HG03060 (cell line): ENCODE data around the gene PCDHGA3.
"Not testable (repeated sequence)": the region's sequence is repeated elsewhere in the genome, so short reads cannot be mapped to it uniquely, and the experiment has no call there.

Source experiments
- ATAC-seq: cut with Tn5 transposase; IDR thresholded peaks from one replicate; pipeline ENCODE4 v1.9.1; 2021; ENCODE audit warnings: low read depth, moderate number of reproducible peaks; ENCODE audit not compliant: unreplicated experiment

The PCDHGA3 gene

DNA sequence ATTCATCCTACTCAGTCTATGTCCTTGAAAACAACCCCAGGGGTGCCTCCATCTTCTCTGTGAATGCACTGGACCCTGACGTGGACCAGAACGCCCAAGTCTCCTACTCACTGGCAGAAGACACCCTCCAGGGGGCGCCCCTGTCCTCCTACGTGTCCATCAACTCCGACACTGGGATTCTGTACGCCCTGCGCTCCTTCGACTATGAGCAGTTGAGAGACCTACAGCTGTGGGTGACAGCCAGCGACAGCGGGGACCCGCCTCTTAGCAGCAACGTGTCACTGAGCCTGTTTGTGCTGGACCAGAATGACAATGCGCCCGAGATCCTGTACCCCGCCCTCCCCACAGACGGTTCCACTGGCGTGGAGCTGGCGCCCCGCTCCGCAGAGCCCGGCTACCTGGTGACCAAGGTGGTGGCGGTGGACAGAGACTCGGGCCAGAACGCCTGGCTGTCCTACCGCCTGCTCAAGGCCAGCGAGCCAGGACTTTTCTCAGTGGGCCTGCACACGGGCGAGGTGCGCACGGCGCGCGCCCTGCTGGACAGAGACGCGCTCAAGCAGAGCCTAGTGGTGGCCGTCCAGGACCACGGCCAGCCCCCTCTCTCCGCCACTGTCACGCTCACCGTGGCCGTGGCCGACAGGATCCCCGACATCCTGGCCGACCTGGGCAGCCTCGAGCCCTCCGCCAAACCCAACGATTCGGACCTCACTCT, 32.0 kb downstream of the PCDHGA3 start:
- not testable (repeated sequence) for ATAC-seq

DNA sequence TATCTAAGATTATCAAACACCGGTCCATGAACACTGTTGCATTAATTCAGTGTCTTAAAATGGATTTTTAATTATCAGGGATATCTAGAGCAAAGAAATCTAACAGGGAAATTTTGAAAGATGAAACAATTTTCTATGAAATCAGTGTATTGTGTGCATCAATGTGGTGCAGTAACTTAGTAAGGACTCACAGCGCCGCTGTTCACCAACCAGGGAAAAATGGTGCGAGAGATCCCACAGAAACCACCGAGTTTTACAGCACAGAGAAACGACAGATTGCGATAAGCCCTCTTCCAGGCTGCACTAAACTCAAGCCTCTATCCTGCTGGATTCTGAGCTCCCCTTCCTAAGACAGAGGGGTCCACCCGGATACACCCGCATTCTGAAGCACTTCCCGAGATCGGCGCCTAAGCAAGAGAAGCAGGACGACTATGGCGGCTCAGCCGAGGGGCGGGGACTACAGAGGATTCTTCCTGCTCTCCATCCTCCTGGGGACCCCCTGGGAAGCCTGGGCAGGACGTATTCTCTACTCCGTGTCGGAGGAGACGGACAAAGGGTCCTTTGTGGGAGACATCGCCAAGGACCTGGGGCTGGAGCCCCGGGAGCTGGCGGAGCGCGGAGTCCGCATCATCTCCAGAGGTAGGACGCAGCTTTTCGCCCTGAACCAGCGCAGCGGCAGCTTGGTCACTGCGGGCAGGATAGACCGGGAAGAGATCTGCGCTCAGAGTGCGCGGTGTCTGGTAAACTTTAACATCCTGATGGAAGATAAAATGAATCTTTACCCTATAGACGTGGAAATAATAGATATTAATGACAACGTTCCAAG, 39.1 kb downstream of the PCDHGA3 start, which contains the start of gene PCDHGA7:
TSS of gene PCDHGA7 (plus strand) at position 274 of the 826 bp plus-strand sequence. CDS start at position 432, 158 bp downstream.
- no peak for ATAC-seq

DNA sequence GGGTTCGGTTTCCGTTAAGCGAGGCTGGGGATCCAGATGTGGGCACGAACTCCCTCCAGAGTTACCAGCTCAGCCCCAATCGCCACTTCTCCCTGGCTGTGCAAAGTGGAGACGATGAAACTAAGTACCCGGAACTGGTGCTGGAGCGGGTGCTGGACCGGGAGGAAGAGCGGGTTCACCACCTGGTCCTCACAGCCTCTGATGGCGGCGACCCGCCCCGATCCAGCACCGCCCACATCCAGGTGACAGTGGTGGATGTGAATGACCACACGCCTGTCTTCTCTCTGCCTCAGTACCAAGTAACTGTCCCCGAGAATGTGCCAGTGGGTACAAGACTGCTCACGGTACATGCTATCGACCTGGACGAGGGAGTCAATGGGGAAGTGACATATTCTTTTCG, 39.7 kb downstream of the PCDHGA3 start:
- no peak for ATAC-seq

DNA sequence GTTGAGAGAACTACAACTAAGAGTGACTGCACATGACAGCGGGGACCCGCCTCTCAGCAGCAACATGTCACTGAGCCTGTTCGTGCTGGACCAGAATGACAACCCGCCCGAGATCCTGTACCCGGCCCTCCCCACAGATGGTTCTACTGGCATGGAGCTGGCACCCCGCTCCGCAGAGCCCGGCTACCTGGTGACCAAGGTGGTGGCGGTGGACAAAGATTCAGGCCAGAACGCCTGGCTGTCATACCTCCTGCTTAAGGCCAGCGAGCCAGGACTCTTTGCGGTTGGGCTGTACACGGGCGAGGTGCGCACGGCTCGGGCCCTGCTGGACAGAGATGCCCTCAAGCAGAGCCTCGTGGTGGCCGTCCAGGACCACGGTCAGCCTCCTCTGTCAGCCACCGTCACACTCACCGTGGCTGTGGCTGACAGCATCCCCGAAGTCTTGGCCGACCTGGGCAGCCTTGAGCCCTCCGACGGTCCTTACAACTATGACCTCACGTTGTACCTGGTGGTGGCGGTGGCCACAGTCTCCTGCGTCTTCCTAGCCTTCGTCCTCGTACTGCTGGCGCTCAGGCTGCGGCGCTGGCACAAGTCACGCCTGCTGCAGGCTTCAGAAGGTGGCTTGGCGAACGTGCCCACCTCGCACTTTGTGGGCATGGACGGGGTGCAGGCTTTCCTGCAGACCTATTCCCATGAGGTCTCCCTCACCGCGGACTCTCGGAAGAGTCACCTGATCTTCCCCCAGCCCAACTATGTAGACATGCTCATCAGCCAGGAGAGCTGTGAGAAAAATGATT, 41.0 kb downstream of the PCDHGA3 start:
- no peak for ATAC-seq

DNA sequence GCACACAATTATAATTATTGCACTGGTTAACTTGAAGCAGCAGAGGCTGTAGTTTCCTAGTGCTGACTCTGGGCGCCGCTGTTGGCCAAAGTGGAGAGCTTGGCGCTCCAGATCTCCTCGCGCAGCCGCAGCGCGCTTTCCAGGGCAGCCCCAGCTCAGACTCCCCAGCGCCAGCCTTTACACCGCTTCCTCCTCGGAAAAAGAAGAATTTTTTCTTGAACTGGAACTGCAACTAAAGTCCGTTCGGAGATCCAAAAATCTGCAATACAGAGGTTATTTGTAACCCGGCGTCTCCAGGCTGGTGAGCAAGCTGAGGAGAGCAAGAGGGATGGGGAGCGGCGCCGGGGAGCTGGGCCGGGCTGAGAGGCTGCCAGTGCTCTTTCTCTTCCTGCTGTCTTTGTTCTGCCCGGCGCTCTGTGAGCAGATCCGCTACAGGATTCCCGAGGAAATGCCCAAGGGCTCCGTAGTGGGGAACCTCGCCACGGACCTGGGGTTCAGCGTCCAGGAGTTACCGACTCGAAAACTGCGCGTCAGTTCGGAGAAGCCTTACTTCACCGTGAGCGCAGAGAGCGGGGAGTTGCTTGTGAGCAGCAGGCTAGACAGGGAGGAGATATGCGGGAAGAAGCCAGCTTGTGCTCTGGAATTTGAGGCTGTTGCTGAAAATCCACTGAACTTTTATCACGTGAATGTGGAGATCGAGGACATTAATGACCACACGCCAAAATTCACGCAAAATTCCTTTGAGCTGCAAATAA, 44.1 kb downstream of the PCDHGA3 start, which contains the start of gene PCDHGB4:
TSS of gene PCDHGB4 (plus strand) at position 142 of the 755 bp plus-strand sequence. CDS start at position 329, 187 bp downstream.
- ATAC-seq, result not testable (repeated sequence)

DNA sequence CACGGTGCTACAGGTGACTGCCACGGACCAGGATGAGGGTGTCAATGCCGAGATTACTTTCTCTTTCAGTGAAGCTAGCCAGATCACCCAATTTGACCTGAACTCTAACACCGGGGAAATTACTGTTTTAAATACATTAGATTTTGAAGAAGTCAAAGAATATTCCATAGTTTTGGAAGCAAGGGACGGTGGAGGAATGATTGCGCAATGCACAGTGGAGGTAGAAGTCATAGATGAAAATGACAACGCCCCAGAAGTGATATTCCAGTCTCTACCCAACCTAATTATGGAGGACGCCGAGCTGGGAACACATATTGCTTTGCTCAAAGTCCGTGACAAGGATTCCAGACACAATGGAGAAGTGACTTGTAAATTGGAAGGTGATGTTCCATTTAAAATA, 45.0 kb downstream of the PCDHGA3 start:
- ATAC-seq, result no peak

DNA sequence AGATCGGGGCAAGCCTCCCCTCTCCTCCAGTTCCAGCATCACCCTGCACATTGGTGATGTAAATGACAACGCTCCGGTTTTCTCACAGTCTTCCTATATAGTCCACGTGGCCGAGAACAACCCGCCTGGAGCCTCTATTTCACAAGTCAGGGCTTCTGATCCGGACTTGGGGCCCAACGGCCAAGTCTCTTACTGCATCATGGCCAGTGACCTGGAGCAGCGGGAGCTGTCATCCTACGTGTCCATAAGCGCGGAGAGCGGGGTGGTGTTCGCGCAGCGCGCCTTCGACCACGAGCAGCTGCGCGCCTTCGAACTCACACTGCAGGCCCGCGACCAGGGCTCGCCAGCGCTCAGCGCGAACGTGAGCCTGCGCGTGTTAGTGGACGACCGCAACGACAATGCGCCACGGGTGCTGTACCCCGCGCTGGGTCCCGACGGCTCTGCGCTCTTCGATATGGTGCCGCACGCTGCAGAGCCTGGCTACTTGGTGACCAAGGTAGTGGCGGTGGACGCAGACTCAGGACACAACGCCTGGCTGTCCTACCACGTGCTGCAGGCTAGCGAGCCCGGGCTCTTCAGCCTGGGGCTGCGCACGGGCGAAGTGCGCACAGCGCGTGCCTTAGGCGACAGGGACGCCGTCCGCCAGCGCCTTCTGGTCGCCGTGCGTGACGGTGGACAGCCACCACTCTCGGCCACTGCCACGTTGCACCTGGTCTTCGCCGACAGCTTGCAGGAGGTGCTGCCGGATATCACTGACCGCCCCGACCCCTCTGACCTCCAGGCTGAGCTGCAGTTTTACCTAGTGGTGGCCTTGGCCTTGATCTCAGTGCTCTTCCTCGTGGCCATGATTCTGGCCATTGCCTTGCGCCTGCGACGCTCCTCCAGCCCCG, 45.8 kb downstream of the PCDHGA3 start:
- no peak for ATAC-seq

DNA sequence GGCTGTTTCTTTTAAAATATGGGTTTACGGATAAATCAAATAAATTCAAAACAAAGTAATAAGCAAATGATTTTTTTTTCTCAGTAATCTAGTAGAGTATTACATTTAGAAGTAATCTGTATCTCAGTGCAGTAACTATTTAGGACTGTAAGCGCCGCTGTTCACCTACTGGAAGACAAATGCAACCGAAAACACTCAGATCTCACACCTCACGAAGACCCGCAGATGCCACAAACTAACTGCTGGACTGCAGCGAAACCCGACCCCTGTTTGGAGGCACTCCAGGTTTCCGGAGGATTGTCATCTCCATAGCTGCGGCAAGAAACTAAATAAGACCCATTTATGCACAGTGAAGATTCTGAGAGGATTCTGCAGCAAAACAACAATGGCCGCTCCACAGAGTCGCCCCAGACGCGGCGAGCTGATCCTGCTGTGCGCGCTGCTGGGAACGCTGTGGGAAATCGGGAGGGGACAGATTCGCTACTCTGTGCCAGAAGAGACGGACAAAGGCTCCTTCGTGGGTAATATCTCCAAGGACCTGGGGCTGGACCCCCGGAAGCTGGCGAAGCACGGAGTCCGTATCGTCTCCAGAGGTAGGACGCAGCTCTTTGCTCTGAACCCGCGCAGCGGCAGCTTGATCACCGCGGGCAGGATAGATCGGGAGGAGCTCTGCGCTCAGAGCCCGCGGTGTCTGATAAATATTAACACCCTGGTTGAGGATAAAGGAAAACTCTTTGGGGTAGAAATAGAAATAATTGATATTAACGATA, 49.0 kb downstream of the PCDHGA3 start, which contains the start of gene PCDHGA8:
TSS of gene PCDHGA8 (plus strand) at position 205 of the 770 bp plus-strand sequence. CDS start at position 386, 181 bp downstream.
- no peak for ATAC-seq

DNA sequence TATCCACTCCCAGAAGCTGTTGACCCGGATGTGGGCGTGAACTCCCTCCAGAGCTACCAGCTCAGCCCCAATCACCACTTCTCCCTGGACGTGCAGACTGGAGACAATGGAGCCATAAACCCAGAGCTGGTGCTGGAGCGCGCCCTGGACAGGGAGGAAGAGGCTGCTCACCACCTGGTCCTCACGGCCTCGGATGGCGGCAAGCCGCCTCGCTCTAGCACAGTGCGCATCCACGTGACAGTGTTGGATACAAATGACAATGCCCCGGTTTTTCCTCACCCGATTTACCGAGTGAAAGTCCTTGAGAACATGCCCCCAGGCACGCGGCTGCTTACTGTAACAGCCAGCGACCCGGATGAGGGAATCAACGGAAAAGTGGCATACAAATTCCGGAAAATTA, 49.6 kb downstream of the PCDHGA3 start:
- no peak for ATAC-seq

DNA sequence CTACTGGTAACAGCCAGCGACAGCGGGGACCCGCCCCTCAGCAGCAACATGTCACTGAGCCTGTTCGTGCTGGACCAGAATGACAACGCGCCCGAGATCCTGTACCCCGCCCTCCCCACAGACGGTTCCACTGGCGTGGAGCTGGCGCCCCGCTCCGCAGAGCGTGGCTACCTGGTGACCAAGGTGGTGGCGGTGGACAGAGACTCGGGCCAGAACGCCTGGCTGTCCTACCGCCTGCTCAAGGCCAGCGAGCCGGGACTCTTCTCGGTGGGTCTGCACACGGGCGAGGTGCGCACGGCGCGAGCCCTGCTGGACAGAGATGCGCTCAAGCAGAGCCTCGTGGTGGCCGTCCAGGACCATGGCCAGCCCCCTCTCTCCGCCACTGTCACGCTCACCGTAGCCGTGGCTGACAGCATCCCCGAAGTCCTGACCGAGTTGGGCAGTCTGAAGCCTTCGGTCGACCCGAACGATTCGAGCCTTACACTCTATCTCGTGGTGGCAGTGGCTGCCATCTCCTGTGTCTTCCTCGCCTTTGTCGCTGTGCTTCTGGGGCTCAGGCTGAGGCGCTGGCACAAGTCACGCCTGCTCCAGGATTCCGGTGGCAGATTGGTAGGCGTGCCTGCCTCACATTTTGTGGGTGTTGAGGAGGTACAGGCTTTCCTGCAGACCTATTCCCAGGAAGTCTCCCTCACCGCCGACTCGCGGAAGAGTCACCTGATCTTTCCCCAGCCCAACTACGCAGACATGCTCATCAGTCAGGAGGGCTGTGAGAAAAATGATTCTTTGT, 51.0 kb downstream of the PCDHGA3 start:
- ATAC-seq, result not testable (repeated sequence)
